ENCODE measurements around the gene FADS3. TPM values are rescaled to one million over a fixed set of nuclear protein-coding genes. Genes with fewer than 3 reads are reported as not detected.

Gene FADS3
- total RNA-seq, 4 donors from 2014 or later = 25.2 to 37.6 (median 31.2) TPM

GRCh38 chr11:61922539-61922938 lies 31.2 kb upstream of the FADS3 start:
- peak in 1 of 2 donors; percentile 33 for DNase-seq
- TF ChIP-seq CTCF (IDR thresholded peaks at IDR 0.05) (no peak), POLR2A (IDR thresholded peaks at IDR 0.05) (no peak)
- intact Hi-C loops (cut with DNase I) = no loop called here
- H3K36me3 ChIP-seq = no peaks in the 10 kb centered on the region
- no peaks in the 10 kb centered on the region for H3K9me3 ChIP-seq
- H3K4me1 ChIP-seq = peaks cover 3 to 51% of the 10 kb centered on the region in 2 donors
- WGBS, 2 donors = 65 to 68% methylated on average over 6 of the region's 6 CpGs
- no peak overlapping the region for H3K4me3 ChIP-seq (replicated peaks in 1 of 3)
- H3K27ac ChIP-seq = peak overlapping the region; percentile 59 to 84 (median 71)
- no peaks in the 10 kb centered on the region for H3K27me3 ChIP-seq

DNA sequence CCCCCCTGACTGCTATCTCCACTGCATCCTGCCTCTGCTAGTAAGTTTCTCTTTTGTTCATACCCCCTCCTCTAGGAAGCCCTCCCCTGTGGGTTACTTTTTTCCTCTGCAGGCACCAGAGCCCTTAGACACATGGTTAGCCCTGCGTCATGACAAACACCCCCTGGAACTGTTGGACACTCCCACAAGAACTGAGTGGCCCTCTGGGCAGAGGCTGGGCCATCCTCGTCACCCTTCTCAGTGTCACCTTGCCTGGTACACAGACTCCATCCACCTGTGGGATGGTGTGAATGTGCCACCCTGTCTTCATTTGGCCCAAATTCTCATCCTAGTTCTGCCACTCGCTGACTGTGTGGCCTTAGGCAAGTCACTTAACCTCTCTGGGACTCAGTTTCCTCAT lies 30.1 kb upstream of the FADS3 start:
- TF ChIP-seq CTCF (IDR thresholded peaks at IDR 0.05) = no peak
- no peak for TF ChIP-seq POLR2A (IDR thresholded peaks at IDR 0.05)
- Histone ChIP-seq H3K27ac (peak overlapping the region in 1 of 3 donors; percentile 84), H3K9me3 (no peaks in the 10 kb centered on the region), H3K4me1 (peaks cover 3 to 58% of the 10 kb centered on the region in 2 donors), H3K36me3 (no peaks in the 10 kb centered on the region), H3K27me3 (no peaks in the 10 kb centered on the region), H3K4me3 (replicated peaks in 1 of 3) (no peak overlapping the region)
- intact Hi-C loops (cut with DNase I) = no loop called here
- 86 to 90% methylated on average over 3 of the region's 3 CpGs for WGBS, 2 donors
- DNase-seq = no peak

GRCh38 chr11:61919705-61920631 lies 28.6 kb upstream of the FADS3 start:
- Histone ChIP-seq H3K4me1 (peaks cover 3 to 59% of the 10 kb centered on the region in 2 donors), H3K4me3 (replicated peaks in 1 of 3) (no peak overlapping the region), H3K27ac (peak overlapping the region in 2 of 3 donors; percentile 38 to 54), H3K36me3 (no peaks in the 10 kb centered on the region), H3K27me3 (no peaks in the 10 kb centered on the region), H3K9me3 (no peaks in the 10 kb centered on the region)
- DNase-seq = peak; percentile 33 to 54
- intact Hi-C loops (cut with DNase I) = no loop called here
- WGBS, 2 donors = 35 to 67% methylated on average over 6 to 9 of the region's 13 CpGs
- TF ChIP-seq CTCF (IDR thresholded peaks at IDR 0.05) = no peak

GRCh38 chr11:61918938-61919704 lies 27.8 kb upstream of the FADS3 start:
- TF ChIP-seq CTCF (IDR thresholded peaks at IDR 0.05) (no peak), POLR2A (IDR thresholded peaks at IDR 0.05) (no peak)

More at GRCh38 chr11:61918938-61919704, 27.8 kb upstream of the FADS3 start:
- Histone ChIP-seq H3K4me1 (peaks cover 3 to 57% of the 10 kb centered on the region in 2 donors), H3K27ac (peak overlapping the region in 2 of 3 donors; percentile 38 to 54), H3K36me3 (no peaks in the 10 kb centered on the region), H3K27me3 (no peaks in the 10 kb centered on the region), H3K4me3 (replicated peaks in 1 of 3) (no peak overlapping the region), H3K9me3 (no peaks in the 10 kb centered on the region)
- no peak for DNase-seq
- 72% methylated on average over 5 to 6 of the region's 6 CpGs for WGBS, 2 donors
- intact Hi-C loops (cut with DNase I) = no loop called here
